Hepatocyte (in vitro differentiated cells): ENCODE results near the gene SIGLEC7.

Source experiments
- EZH2 ChIP-seq: fragments of 200-600 bp; sonication (generic); IDR thresholded peaks from 2 replicates; pipeline ENCODE4 v1.6.1; 2016; ENCODE audit warnings: antibody characterized with exemption, mild to moderate bottlenecking, borderline replicate concordance
- TF ChIP-seq, protein P1 (sequence below): fragments of 200-600 bp; sonication (generic); IDR thresholded peaks from 2 replicates; pipeline ENCODE4 v1.5.1; 2016; ENCODE audit warnings: antibody characterized with exemption, mild to moderate bottlenecking; ENCODE audit not compliant: poor library complexity

DNA sequence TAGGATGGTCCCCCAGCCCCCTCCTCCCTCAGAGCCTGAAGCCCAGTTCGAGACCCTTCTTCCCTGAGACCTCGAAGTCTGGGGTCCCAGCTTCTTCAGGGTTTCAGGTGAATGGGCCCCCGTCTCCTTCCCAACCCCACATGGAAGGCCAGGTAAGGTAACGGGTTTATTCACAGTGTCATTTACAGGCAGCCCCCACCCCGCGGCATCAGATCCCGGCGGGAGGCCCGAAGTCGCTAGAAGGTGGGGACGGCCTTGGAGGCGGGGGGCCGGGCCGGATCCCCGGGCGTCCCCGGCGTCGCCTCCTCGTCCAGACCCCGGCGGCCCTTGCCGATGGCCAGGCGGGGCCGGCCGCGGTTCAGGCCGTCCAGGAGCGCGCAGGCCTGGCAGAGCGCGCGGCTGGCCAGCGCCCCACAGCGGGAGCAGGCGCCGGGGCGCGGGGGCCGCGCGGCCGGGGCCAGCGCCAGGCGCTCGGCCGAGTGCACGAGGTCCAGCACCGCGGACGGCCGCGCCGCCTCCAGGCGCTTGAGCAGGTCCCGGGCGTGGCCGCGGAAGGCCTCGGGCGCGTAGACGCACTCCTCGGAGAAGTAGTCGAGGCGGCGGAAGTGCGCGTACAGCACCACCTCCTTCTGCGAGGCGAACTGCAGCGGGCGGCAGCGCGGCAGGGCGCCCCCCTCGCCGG is 43.6 kb upstream of the SIGLEC7 start:
- TF ChIP-seq, protein P1, sequence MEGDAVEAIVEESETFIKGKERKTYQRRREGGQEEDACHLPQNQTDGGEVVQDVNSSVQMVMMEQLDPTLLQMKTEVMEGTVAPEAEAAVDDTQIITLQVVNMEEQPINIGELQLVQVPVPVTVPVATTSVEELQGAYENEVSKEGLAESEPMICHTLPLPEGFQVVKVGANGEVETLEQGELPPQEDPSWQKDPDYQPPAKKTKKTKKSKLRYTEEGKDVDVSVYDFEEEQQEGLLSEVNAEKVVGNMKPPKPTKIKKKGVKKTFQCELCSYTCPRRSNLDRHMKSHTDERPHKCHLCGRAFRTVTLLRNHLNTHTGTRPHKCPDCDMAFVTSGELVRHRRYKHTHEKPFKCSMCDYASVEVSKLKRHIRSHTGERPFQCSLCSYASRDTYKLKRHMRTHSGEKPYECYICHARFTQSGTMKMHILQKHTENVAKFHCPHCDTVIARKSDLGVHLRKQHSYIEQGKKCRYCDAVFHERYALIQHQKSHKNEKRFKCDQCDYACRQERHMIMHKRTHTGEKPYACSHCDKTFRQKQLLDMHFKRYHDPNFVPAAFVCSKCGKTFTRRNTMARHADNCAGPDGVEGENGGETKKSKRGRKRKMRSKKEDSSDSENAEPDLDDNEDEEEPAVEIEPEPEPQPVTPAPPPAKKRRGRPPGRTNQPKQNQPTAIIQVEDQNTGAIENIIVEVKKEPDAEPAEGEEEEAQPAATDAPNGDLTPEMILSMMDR = no peak
- no peak for TF ChIP-seq EZH2
